ENCODE data around the gene ADARB2.
"Not testable (repeated sequence)": the region's sequence is repeated elsewhere in the genome, so short reads cannot be mapped to it uniquely, and the experiment has no call there.

Gene ADARB2

GRCh38 chr10:1465418-1465911 lies 271.9 kb downstream of the ADARB2 start:
- no peak for DNase-seq (ENCODE audit: low spot score)

GRCh38 chr10:1464881-1465417 lies 272.4 kb downstream of the ADARB2 start:
- DNase-seq (ENCODE audit: low spot score) = no peak

- DNase-seq (ENCODE audit: low spot score) = not testable (repeated sequence)
Measured at GRCh38 chr10:1463971-1464370, 273.4 kb downstream of the ADARB2 start.

- no peak for DNase-seq (ENCODE audit: low spot score)
Measured at GRCh38 chr10:1462994-1463633, 274.2 kb downstream of the ADARB2 start.

- DNase-seq (ENCODE audit: low spot score) = no peak
Measured at GRCh38 chr10:1462521-1462920, 274.8 kb downstream of the ADARB2 start.

DNA sequence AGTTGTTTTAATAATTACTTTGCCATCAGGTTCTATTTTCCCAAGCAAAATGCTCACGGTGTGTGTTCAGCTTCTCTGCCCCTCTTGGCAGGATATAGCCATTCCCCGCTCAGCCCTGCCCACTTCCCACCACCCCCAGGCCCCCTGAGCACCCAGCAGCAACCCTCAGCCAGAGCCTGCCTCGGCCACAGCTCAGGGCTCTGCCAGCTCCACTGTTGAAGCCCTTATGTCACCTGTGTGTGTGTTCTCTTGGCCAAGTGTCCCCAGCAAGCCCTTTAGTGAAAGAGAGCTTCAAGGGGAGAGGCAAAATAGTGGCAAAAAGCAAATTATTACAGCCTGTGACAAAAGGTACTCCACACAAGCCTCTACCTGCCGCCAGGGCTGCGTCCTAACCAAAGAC lies 275.3 kb downstream of the ADARB2 start:
- no peak for DNase-seq (ENCODE audit: low spot score)

GRCh38 chr10:1461016-1461415 lies 276.3 kb downstream of the ADARB2 start:
- DNase-seq (ENCODE audit: low spot score) = no peak

GRCh38 chr10:1459664-1460063 lies 277.7 kb downstream of the ADARB2 start:
- not testable (repeated sequence) for DNase-seq (ENCODE audit: low spot score)

GRCh38 chr10:1454951-1455350 lies 282.4 kb downstream of the ADARB2 start:
- DNase-seq (ENCODE audit: low spot score) = no peak

DNA sequence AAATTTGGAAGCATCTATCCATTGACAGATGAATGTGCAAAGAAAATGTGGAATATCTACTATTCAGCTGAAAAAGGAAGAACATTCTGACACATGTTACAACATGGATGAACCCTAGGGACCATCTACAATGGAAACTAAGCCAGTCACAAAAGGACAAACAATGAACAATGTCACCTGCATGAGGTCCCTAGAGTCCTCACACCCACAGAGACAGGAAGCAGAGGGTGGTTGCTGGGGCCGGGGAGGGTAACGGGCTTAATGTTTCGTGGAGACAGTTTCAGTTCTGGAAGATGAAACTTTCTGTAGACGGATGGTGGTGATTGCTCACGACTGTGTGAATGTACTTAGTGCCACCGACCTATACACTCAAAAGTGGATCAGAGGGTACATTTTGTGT lies 282.9 kb downstream of the ADARB2 start:
- no peak for DNase-seq (ENCODE audit: low spot score)

DNA sequence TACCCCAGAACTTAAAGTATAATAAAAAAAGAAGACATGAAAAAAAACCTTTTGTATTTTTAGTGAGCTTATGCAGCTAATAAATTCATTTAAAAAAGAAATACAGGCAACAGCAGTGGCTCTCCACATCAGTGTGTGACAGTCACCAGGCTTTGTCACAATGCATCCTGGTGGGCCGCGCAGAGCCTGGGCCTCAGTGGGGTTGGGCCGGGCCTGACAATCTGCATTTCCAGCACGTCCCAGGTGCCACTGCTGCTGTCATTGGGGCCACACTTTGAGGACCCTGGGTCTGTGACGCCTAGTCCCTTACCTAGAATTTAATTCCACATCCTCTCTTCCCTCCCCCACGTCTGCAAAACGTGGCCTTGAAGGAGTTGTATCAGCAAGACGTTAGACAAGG lies 284.5 kb downstream of the ADARB2 start:
- DNase-seq (ENCODE audit: low spot score) = no peak

GRCh38 chr10:1451941-1452340 lies 285.4 kb downstream of the ADARB2 start:
- no peak for DNase-seq (ENCODE audit: low spot score)

DNA sequence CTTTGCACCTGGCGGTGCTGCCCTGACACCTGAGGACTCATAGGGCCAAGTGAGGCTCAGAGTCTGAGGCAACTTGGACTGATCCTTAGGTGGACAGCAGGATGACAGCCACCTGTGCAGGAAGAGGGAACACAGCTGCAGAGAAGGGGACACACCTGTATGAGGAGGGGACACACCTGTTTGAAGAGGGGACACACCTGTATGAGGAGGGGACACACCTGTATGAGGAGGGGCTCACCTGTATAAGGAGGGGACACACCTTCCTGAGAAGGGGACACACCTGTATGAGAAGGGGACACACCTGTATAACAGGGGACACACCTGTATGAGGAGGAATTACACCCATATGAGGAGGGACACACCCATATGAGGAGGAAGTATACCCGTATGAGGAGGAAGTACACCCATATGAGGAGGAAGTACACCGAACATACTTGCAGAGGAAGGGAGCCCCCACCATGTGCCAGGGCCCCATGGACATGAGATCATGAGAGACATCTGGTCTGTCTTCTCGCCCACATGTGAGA lies 285.9 kb downstream of the ADARB2 start:
- no peak for DNase-seq (ENCODE audit: low spot score)

- no peak for DNase-seq (ENCODE audit: low spot score)
Measured at GRCh38 chr10:1449572-1450205, 287.6 kb downstream of the ADARB2 start.

- DNase-seq (ENCODE audit: low spot score) = no peak
Measured at GRCh38 chr10:1449021-1449420, 288.3 kb downstream of the ADARB2 start.

- no peak for DNase-seq (ENCODE audit: low spot score)
Measured at GRCh38 chr10:1448252-1448930, 288.9 kb downstream of the ADARB2 start.

- no peak for DNase-seq (ENCODE audit: low spot score)
Measured at GRCh38 chr10:1444826-1445225, 292.5 kb downstream of the ADARB2 start.

- DNase-seq (ENCODE audit: low spot score) = no peak
Measured at GRCh38 chr10:1440897-1441296, 296.4 kb downstream of the ADARB2 start.

GRCh38 chr10:1434912-1435692 lies 302.2 kb downstream of the ADARB2 start:
- no peak for DNase-seq (ENCODE audit: low spot score)

GRCh38 chr10:1434202-1434601 lies 303.1 kb downstream of the ADARB2 start:
- DNase-seq (ENCODE audit: low spot score) = no peak

DNA sequence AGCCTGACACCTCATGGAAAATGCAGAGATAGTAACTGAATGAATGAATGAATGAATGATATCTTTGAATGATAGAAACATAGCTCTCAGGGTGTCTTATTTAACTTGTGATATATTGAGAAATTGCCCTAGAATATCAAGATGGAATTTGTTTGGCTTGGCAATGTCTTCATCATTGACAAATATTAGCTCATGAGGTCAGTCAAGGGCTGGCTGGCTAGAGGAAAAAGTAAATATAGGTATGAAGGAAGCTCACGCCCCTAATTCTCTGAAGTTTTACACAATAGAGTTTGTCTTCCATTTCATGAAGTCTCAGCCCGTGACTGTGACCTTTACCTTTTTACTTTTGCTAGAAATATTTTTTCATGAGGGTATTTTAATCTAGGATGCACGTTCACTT lies 305.2 kb downstream of the ADARB2 start:
- DNase-seq (ENCODE audit: low spot score) = no peak

- DNase-seq (ENCODE audit: low spot score) = no peak
Measured at GRCh38 chr10:1431229-1431628, 306.1 kb downstream of the ADARB2 start.

Data from CD4-positive, alpha-beta T cell treated with Interleukin-15 for 4 hours (primary cell).